ENCODE data around the gene MUC4.

DNA sequence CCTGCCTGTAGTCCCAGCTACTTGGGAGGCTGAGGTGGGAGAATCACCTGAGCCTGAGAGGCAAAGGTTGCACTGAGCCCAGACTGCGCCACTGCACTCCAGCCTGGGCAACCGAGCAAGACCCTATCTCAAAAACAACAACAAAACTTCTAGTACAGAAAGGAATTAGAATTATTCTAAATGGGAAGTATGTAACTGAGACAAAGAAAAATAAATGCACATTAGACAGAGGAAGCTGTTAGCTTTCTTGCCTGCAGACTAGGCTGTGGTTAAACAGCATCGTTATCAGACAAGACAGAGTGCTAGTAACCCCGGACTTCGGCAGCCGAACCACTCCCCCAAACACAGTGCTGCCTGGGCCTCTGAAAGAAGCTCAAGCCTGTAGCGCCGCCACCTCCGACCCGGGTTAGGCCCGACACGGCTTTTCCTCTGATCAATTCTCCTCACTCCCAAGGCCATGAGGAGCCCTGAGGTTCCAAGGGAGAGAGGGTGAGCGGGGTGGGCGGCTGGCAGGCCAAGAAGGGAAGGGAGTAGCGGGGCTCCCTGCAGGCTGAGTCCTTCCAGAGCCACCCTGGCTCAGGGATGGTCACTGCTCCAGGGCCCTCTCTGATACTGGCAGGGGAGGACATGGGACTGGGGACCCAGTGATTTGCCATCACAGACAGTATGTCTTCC lies 44.8 kb upstream of the MUC4 start:
- TF ChIP-seq, protein P1, sequence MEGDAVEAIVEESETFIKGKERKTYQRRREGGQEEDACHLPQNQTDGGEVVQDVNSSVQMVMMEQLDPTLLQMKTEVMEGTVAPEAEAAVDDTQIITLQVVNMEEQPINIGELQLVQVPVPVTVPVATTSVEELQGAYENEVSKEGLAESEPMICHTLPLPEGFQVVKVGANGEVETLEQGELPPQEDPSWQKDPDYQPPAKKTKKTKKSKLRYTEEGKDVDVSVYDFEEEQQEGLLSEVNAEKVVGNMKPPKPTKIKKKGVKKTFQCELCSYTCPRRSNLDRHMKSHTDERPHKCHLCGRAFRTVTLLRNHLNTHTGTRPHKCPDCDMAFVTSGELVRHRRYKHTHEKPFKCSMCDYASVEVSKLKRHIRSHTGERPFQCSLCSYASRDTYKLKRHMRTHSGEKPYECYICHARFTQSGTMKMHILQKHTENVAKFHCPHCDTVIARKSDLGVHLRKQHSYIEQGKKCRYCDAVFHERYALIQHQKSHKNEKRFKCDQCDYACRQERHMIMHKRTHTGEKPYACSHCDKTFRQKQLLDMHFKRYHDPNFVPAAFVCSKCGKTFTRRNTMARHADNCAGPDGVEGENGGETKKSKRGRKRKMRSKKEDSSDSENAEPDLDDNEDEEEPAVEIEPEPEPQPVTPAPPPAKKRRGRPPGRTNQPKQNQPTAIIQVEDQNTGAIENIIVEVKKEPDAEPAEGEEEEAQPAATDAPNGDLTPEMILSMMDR (IDR thresholded peaks at IDR 0.05), result no peak
- TF ChIP-seq POLR2A (IDR thresholded peaks at IDR 0.05), result no peak
